GM23338 (cell line): ENCODE data around the gene JAKMIP3. TPM values are rescaled to one million over a fixed set of nuclear protein-coding genes. Genes with fewer than 3 reads are reported as not detected.
A peak's percentile ranks its signal among the peaks of the same experiment; 100 is the strongest.

Source experiments
- ATAC-seq: fragments of 200-7000 bp; cut with Tn5 transposase; 3 replicates; pipeline ENCODE4 v1.9.1; 2020
- DNase-seq: peaks from one replicate; pipeline ENCODE4 v3.0.0-alpha.2; 2015; ENCODE audit warnings: low spot score
- H2AFZ ChIP-seq: fragments of 200-600 bp; sonication (generic); 2 replicates; pipeline ENCODE4 v1.8.0; 2016; ENCODE audit warnings: antibody characterized with exemption, mild to moderate bottlenecking, moderate library complexity
- H3F3A ChIP-seq: fragments of 200-600 bp; sonication (generic); replicated peaks from 2 replicates; pipeline ENCODE4 v1.8.0; 2017; ENCODE audit warnings: antibody characterized with exemption, mixed run types, low read depth
- H3K27ac ChIP-seq: fragments of 200-600 bp; sonication (generic); 2 replicates; pipeline ENCODE4 v1.6.1; 2016; ENCODE audit warnings: low read depth
- H3K27me3 ChIP-seq: fragments of 200-600 bp; sonication (generic); 2 replicates; pipeline ENCODE4 v1.8.0; 2016; ENCODE audit warnings: mild to moderate bottlenecking, mixed run types, moderate library complexity; ENCODE audit not compliant: insufficient read depth
- H3K36me3 ChIP-seq: fragments of 200-600 bp; sonication (generic); 2 replicates; pipeline ENCODE4 v1.8.0; 2016; ENCODE audit warnings: mild to moderate bottlenecking; ENCODE audit not compliant: insufficient read depth
- H3K4me1 ChIP-seq: fragments of 200-600 bp; sonication (generic); 2 replicates; pipeline ENCODE4 v1.8.0; 2016; ENCODE audit warnings: mild to moderate bottlenecking, moderate library complexity; ENCODE audit not compliant: insufficient read depth
- H3K4me2 ChIP-seq: fragments of 200-600 bp; sonication (generic); 2 replicates; pipeline ENCODE4 v1.7.1; 2017; ENCODE audit warnings: mixed run types
- H3K4me3 ChIP-seq: fragments of 200-600 bp; sonication (generic); 2 replicates; pipeline ENCODE4 v1.6.1; 2016; ENCODE audit warnings: mixed run types
- H3K79me2 ChIP-seq: fragments of 200-600 bp; sonication (generic); replicated peaks from 2 replicates; pipeline ENCODE4 v1.8.0; 2017; ENCODE audit warnings: mild to moderate bottlenecking; ENCODE audit not compliant: insufficient read depth
- H3K9me2 ChIP-seq: fragments of 200-600 bp; sonication (generic); 2 replicates; pipeline ENCODE4 v1.8.0; 2017; ENCODE audit not compliant: insufficient read depth
- H4K20me1 ChIP-seq: fragments of 200-600 bp; sonication (generic); replicated peaks from 2 replicates; pipeline ENCODE4 v1.8.0; 2017; ENCODE audit warnings: mild to moderate bottlenecking; ENCODE audit not compliant: insufficient read depth
- H3K27ac Mint-ChIP-seq: 2 replicates; pipeline ENCODE4 v1.8.0; 2020; ENCODE audit warnings: inconsistent platforms, mild to moderate bottlenecking, moderate library complexity, mixed read lengths
- H3K27me3 Mint-ChIP-seq: 3 replicates; pipeline ENCODE4 v1.8.0; 2022; ENCODE audit warnings: low read depth, mild to moderate bottlenecking, moderate library complexity, mixed read lengths, inconsistent platforms; ENCODE audit not compliant: insufficient read depth, poor library complexity
- H3K36me3 Mint-ChIP-seq: 3 replicates; pipeline ENCODE4 v1.8.0; 2021; ENCODE audit warnings: low read depth, mild to moderate bottlenecking, inconsistent platforms, moderate library complexity, mixed read lengths
- H3K4me1 Mint-ChIP-seq: 3 replicates; pipeline ENCODE4 v1.8.0; 2020; ENCODE audit warnings: mild to moderate bottlenecking, inconsistent platforms, mixed read lengths
- H3K4me3 Mint-ChIP-seq: 3 replicates; pipeline ENCODE4 v1.8.0; 2021; ENCODE audit warnings: moderate library complexity, mild to moderate bottlenecking, inconsistent platforms, mixed read lengths
- H3K9me3 Mint-ChIP-seq: 3 replicates; pipeline ENCODE4 v1.8.0; 2020; ENCODE audit warnings: moderate library complexity, mild to moderate bottlenecking, inconsistent platforms, mixed read lengths
- CREB1 ChIP-seq: fragments of 250-450 bp; sonication (Bioruptor Pico); IDR thresholded peaks from 2 replicates; pipeline ENCODE4 v1.5.0; 2020; ENCODE audit warnings: low read depth, mild to moderate bottlenecking, moderate library complexity
- EZH2 ChIP-seq: fragments of 200-600 bp; sonication (generic); IDR thresholded peaks from one replicate; pipeline ENCODE4 v1.8.0; 2017; ENCODE audit warnings: antibody characterized with exemption, mild to moderate bottlenecking, low read depth; ENCODE audit not compliant: unreplicated experiment
- EZH2phosphoT487 ChIP-seq: fragments of 200-600 bp; sonication (generic); IDR thresholded peaks from one replicate; pipeline ENCODE4 v1.8.1; 2018; ENCODE audit warnings: antibody characterized with exemption; ENCODE audit not compliant: unreplicated experiment
- POLR2AphosphoS5 ChIP-seq: IDR thresholded peaks from 2 replicates; pipeline ENCODE4 v1.6.1; 2016; ENCODE audit warnings: antibody characterized with exemption, low read depth
- polyA plus RNA-seq: library from polyadenylated mRNA; unstranded; fragments of >200 nt; fragmentation: Nextera tagmentation; extraction: Ambion mirVana; gene quantifications from 2 replicates; pipeline ENCODE4 v1.2.1, GENCODE V29; 2016
- total RNA-seq: library from RNA; depleted of rRNA; stranded (reverse); fragments of >200 nt; shearing (Covaris generic); gene quantifications from 2 replicates; pipeline ENCODE4 v1.2.3, GENCODE V29; 2014
- TF ChIP-seq, protein P1 (sequence below): IDR thresholded peaks from one replicate; pipeline ENCODE4 v1.6.1; 2018; ENCODE audit warnings: antibody characterized with exemption; ENCODE audit not compliant: unreplicated experiment

Gene JAKMIP3
- total and polyA plus RNA-seq, 2 experiments from 2014 or later, result 0.87 to 1.2 TPM

DNA sequence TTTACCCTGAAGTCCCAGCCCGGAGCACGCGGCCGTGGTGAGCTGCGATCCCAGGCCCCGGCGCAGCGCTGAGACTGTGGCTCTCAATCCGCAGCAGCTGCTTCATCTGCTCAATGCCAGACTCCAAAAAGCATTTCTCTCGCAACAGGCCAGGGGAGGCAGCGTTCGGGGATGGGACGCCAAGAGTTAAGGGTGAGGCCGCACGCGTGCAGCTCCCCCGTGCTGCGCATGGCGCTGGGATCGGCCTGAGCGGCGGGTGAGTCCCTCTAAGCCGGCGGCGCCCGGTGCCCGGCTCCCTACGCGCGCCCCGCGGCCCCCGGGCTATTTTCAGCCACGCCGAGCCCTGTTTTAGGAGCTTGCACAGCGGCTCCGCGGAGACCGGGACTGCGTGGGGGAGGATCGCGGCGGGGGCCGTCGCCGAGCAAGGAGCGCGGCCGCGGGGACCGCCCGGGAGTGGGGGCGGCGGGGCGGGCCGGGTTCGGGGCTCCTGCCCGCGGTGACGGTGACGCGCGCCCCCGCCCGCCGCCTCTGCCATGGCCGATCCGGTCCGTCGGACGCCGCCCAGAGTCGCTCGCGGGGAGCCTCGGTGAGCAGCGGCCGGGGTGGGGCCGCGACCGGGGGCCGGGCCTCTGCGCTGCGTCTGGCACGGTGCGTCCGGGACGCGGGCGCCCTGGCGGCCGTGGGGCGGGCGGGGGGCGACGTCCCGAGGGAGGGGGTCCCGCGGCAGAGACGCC is 29.4 kb upstream of the JAKMIP3 start:
- no peak overlapping the region for H3K27ac Mint-ChIP-seq
- peak; percentile 44 for ATAC-seq
- no peaks in the 10 kb centered on the region for H3K36me3 ChIP-seq
- no peaks in the 10 kb centered on the region for H3K79me2 ChIP-seq
- H3K27ac ChIP-seq, result no peak overlapping the region
- peaks cover 12% of the 10 kb centered on the region; the same call in 1 of the 2 replicates for H3K4me1 ChIP-seq
- peak overlapping the region; percentile 65 for H3K4me3 ChIP-seq
- H2AFZ ChIP-seq, result peak overlapping the region; percentile 93
- no peak for TF ChIP-seq POLR2AphosphoS5
- TF ChIP-seq EZH2, result peak; percentile 41
- TF ChIP-seq EZH2phosphoT487, result peak; percentile 34
- H3K27me3 ChIP-seq, result peaks cover 46% of the 10 kb centered on the region
- H3K4me2 ChIP-seq, result peak overlapping the region; percentile 87
- H3K4me3 Mint-ChIP-seq, result peak overlapping the region; percentile 77
- H3K4me1 Mint-ChIP-seq, result peaks cover 34% of the 10 kb centered on the region
- no peaks in the 10 kb centered on the region for H3K9me2 ChIP-seq
- peaks cover 8% of the 10 kb centered on the region; the same call in 1 of the 2 replicates for H3F3A ChIP-seq
- no peaks in the 10 kb centered on the region; the same call in 2 of the 3 replicates for H3K36me3 Mint-ChIP-seq
- H3K27me3 Mint-ChIP-seq, result peaks cover 50% of the 10 kb centered on the region
- H3K9me3 Mint-ChIP-seq, result no peaks in the 10 kb centered on the region
- H4K20me1 ChIP-seq, result no peaks in the 10 kb centered on the region
- peak; percentile 69 for DNase-seq

DNA sequence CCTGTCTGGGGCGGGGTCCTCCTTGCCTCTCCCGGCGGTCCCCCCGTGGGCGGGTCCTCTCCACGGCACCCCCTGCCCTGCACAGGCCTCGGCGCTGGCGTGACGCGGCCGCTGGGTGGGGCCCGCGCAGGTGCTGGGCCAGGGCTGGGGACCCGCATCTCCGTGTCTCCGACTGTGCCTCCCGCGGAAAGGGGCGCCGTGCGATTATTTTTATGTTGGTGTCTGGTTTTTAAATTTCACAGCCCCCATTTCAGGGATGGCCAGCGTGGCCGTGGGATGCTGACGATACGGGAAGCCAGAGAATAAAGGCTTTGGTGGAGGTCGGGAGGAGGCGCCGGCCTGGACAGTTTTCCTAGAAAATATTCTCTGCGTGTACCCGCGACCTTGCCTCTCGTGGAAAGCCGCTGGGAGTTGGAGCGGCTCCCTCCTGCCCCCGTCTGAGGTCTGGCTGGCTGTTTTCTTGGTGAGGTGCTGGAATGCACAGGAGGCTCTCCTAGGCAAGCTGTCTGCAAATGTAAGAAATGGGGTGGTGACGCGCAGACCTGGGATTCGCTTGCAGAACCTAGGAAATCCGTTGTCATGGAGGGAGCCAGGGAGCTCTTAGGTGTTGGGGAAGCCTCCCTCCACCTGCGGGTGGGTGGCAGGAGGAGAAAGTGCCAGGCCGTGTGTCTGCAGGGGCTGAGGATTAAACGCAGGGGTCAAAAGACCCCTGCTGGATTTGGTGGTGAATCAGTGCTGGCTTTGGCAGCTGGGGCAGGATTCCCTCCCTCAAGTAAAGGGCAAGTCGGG is 28.7 kb upstream of the JAKMIP3 start:
- no peaks in the 10 kb centered on the region for H3K79me2 ChIP-seq
- no peak overlapping the region for H3K27ac ChIP-seq
- Mint-ChIP-seq H3K36me3 (no peaks in the 10 kb centered on the region; the same call in 2 of the 3 replicates), H3K4me1 (peaks cover 34% of the 10 kb centered on the region), H3K4me3 (peak overlapping the region; percentile 72), H3K9me3 (no peaks in the 10 kb centered on the region; the same call in 2 of the 3 replicates), H3K27me3 (peaks cover 49% of the 10 kb centered on the region), H3K27ac (no peak overlapping the region)
- peak overlapping the region; percentile 90 for H2AFZ ChIP-seq
- TF ChIP-seq POLR2AphosphoS5, result no peak
- TF ChIP-seq EZH2, result peak; percentile 65
- TF ChIP-seq, protein P1, sequence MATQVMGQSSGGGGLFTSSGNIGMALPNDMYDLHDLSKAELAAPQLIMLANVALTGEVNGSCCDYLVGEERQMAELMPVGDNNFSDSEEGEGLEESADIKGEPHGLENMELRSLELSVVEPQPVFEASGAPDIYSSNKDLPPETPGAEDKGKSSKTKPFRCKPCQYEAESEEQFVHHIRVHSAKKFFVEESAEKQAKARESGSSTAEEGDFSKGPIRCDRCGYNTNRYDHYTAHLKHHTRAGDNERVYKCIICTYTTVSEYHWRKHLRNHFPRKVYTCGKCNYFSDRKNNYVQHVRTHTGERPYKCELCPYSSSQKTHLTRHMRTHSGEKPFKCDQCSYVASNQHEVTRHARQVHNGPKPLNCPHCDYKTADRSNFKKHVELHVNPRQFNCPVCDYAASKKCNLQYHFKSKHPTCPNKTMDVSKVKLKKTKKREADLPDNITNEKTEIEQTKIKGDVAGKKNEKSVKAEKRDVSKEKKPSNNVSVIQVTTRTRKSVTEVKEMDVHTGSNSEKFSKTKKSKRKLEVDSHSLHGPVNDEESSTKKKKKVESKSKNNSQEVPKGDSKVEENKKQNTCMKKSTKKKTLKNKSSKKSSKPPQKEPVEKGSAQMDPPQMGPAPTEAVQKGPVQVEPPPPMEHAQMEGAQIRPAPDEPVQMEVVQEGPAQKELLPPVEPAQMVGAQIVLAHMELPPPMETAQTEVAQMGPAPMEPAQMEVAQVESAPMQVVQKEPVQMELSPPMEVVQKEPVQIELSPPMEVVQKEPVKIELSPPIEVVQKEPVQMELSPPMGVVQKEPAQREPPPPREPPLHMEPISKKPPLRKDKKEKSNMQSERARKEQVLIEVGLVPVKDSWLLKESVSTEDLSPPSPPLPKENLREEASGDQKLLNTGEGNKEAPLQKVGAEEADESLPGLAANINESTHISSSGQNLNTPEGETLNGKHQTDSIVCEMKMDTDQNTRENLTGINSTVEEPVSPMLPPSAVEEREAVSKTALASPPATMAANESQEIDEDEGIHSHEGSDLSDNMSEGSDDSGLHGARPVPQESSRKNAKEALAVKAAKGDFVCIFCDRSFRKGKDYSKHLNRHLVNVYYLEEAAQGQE, result no peak
- TF ChIP-seq CREB1, result 0 out of 2 replicates have a peak, but pooled peaks have one; percentile 12
- peaks cover 8% of the 10 kb centered on the region; the same call in 1 of the 2 replicates for H3F3A ChIP-seq
- DNase-seq (peak; percentile 76), ATAC-seq (peak; percentile 63)
- H3K9me2 ChIP-seq, result no peaks in the 10 kb centered on the region
- H4K20me1 ChIP-seq, result no peaks in the 10 kb centered on the region
- H3K27me3 ChIP-seq, result peaks cover 46% of the 10 kb centered on the region
- H3K36me3 ChIP-seq, result no peaks in the 10 kb centered on the region
- H3K4me2 ChIP-seq, result peak overlapping the region; percentile 87
- peaks cover 12% of the 10 kb centered on the region; the same call in 1 of the 2 replicates for H3K4me1 ChIP-seq
- H3K4me3 ChIP-seq, result peak overlapping the region; percentile 65
